GM12892 (cell line): ENCODE measurements around the gene MYO1C.

Experiments
- POLR2A ChIP-seq: IDR thresholded peaks from 2 replicates; pipeline ENCODE4 v1.6.1; 2011; ENCODE audit warnings: low read depth, low read length, control low read depth
- TAF1 ChIP-seq: IDR thresholded peaks from 2 replicates; pipeline ENCODE4 v1.6.1; 2011; ENCODE audit warnings: low read depth, mild to moderate bottlenecking, control low read depth, low read length, borderline replicate concordance

DNA sequence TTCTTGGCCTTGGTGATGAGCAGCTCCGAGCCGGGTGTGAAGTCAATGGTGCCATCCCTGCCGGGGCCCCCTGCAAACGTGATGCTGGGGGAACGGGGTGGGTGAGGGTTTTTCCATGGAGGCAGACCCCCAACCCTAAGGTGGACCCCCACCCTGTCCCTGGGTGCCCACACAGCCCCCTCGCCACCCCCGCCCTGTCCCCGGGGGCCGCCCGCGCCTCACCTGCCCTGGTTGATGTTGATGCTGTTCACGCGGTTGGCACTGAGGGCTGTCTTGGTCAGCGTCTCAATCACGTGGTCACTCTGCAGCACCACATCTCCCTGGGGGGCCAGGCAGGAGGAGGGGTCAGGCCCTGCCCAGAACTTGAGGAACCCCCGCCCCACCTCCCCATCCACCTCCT, 25.2 kb downstream of the MYO1C start:
- TF ChIP-seq TAF1 (no peak), POLR2A (no peak)
